Ecto neural progenitor cell (in vitro differentiated cells): ENCODE results near the gene CPXM1.
"Not testable (repeated sequence)": the region's sequence is repeated elsewhere in the genome, so short reads cannot be mapped to it uniquely, and the experiment has no call there.

ENCODE experiments used
- DNase-seq: peaks from one replicate; pipeline ENCODE4 v3.0.0-alpha.2; 2018; ENCODE audit warnings: low spot score

The CPXM1 gene

GRCh38 chr20:2820896-2821869 is 20.8 kb upstream of the CPXM1 start:
- no peak for DNase-seq

GRCh38 chr20:2820084-2820895 is 19.9 kb upstream of the CPXM1 start:
- no peak for DNase-seq

GRCh38 chr20:2817891-2818595 is 17.6 kb upstream of the CPXM1 start:
- no peak for DNase-seq

GRCh38 chr20:2817341-2817726 is 16.9 kb upstream of the CPXM1 start:
- no peak for DNase-seq

GRCh38 chr20:2816583-2817340 is 16.3 kb upstream of the CPXM1 start:
- no peak for DNase-seq

GRCh38 chr20:2816030-2816582 is 15.7 kb upstream of the CPXM1 start, which contains the start of gene TMEM239:
Gene TMEM239, plus strand, starts transcription at chr20:2816364. Its CDS starts 191 bp downstream, at chr20:2816555.
- no peak for DNase-seq

GRCh38 chr20:2815242-2815900 is 14.9 kb upstream of the CPXM1 start:
- no peak for DNase-seq

- no peak for DNase-seq
Observed at GRCh38 chr20:2814587-2815051, 14.2 kb upstream of the CPXM1 start, which contains the start of gene C20orf141. Gene C20orf141, plus strand, starts transcription at chr20:2814987. Its CDS starts 198 bp downstream, at chr20:2815185.

GRCh38 chr20:2814076-2814475 is 13.6 kb upstream of the CPXM1 start:
- no peak for DNase-seq

GRCh38 chr20:2812189-2812588 is 11.8 kb upstream of the CPXM1 start:
- no peak for DNase-seq

GRCh38 chr20:2809690-2810089 is 9.3 kb upstream of the CPXM1 start:
- no peak for DNase-seq

- not testable (repeated sequence) for DNase-seq
Observed at GRCh38 chr20:2807929-2808328, 7.5 kb upstream of the CPXM1 start.

- no peak for DNase-seq
Observed at GRCh38 chr20:2807019-2807418, 6.6 kb upstream of the CPXM1 start.

GRCh38 chr20:2806351-2806701 is 5.9 kb upstream of the CPXM1 start:
- DNase-seq: no peak

GRCh38 chr20:2805689-2806350 is 5.4 kb upstream of the CPXM1 start:
- no peak for DNase-seq

GRCh38 chr20:2804852-2805688 is 4.6 kb upstream of the CPXM1 start:
- DNase-seq: peak; percentile 66

- no peak for DNase-seq
Observed at GRCh38 chr20:2804041-2804828, 3.8 kb upstream of the CPXM1 start.

GRCh38 chr20:2801286-2801728 is 880 bp upstream of the CPXM1 start:
- no peak for DNase-seq
